ENCODE measurements around the gene ABHD15. TPM values are rescaled to one million over a fixed set of nuclear protein-coding genes. Genes with fewer than 3 reads are reported as not detected.
"Not testable (repeated sequence)": the region's sequence is repeated elsewhere in the genome, so short reads cannot be mapped to it uniquely, and the experiment has no call there.

Gene ABHD15
- total RNA-seq, 1 experiment from 2014 or later = 12.4 TPM

- in situ Hi-C loops (cut with HindIII; ENCODE audit: low pct_unique_long_range_greater_than_20kb, low sequenced_read_pairs) = no loop called here
- DNase-seq (ENCODE audit: low read depth, low spot score) = no peak
Observed at GRCh38 chr17:29561554-29562517, 5.0 kb downstream of the ABHD15 start.

GRCh38 chr17:29560316-29560715 lies 6.5 kb downstream of the ABHD15 start:
- in situ Hi-C loops (cut with HindIII; ENCODE audit: low pct_unique_long_range_greater_than_20kb, low sequenced_read_pairs) = no loop called here
- DNase-seq (ENCODE audit: low read depth, low spot score) = no peak

- in situ Hi-C loops (cut with HindIII; ENCODE audit: low pct_unique_long_range_greater_than_20kb, low sequenced_read_pairs) = no loop called here
- DNase-seq (ENCODE audit: low read depth, low spot score) = no peak
Observed at GRCh38 chr17:29559640-29560039, 7.2 kb downstream of the ABHD15 start.

- in situ Hi-C loops (cut with HindIII; ENCODE audit: low pct_unique_long_range_greater_than_20kb, low sequenced_read_pairs); DNase-seq (ENCODE audit: low read depth, low spot score): not testable (repeated sequence)
Observed at GRCh38 chr17:29558139-29558538, 8.7 kb downstream of the ABHD15 start.

- in situ Hi-C loops (cut with HindIII; ENCODE audit: low pct_unique_long_range_greater_than_20kb, low sequenced_read_pairs) = no loop called here
- DNase-seq (ENCODE audit: low read depth, low spot score) = no peak
Observed at GRCh38 chr17:29557739-29558116, 9.1 kb downstream of the ABHD15 start.

GRCh38 chr17:29557085-29557738 lies 9.6 kb downstream of the ABHD15 start:
- in situ Hi-C loops (cut with HindIII; ENCODE audit: low pct_unique_long_range_greater_than_20kb, low sequenced_read_pairs) = no loop called here
- no peak for DNase-seq (ENCODE audit: low read depth, low spot score)

- in situ Hi-C loops (cut with HindIII; ENCODE audit: low pct_unique_long_range_greater_than_20kb, low sequenced_read_pairs) = no loop called here
- DNase-seq (ENCODE audit: low read depth, low spot score) = no peak
Observed at GRCh38 chr17:29555840-29556239, 11.0 kb downstream of the ABHD15 start.

GRCh38 chr17:29549177-29549923 lies 17.5 kb downstream of the ABHD15 start:
- DNase-seq (ENCODE audit: low read depth, low spot score) = no peak
- in situ Hi-C loops (cut with HindIII; ENCODE audit: low pct_unique_long_range_greater_than_20kb, low sequenced_read_pairs) = no loop called here

GRCh38 chr17:29546830-29547229 lies 20.0 kb downstream of the ABHD15 start:
- DNase-seq (ENCODE audit: low read depth, low spot score) = no peak
- in situ Hi-C loops (cut with HindIII; ENCODE audit: low pct_unique_long_range_greater_than_20kb, low sequenced_read_pairs) = no loop called here

- DNase-seq (ENCODE audit: low read depth, low spot score) = no peak
- in situ Hi-C loops (cut with HindIII; ENCODE audit: low pct_unique_long_range_greater_than_20kb, low sequenced_read_pairs) = no loop called here
Observed at GRCh38 chr17:29546085-29546484, 20.8 kb downstream of the ABHD15 start.

GRCh38 chr17:29544066-29544465 lies 22.8 kb downstream of the ABHD15 start:
- DNase-seq (ENCODE audit: low read depth, low spot score) = no peak
- in situ Hi-C loops (cut with HindIII; ENCODE audit: low pct_unique_long_range_greater_than_20kb, low sequenced_read_pairs) = no loop called here

- in situ Hi-C loops (cut with HindIII; ENCODE audit: low pct_unique_long_range_greater_than_20kb, low sequenced_read_pairs) = no loop called here
- no peak for DNase-seq (ENCODE audit: low read depth, low spot score)
Observed at GRCh38 chr17:29533976-29534375, 32.9 kb downstream of the ABHD15 start.

- DNase-seq (ENCODE audit: low read depth, low spot score) = no peak
- in situ Hi-C loops (cut with HindIII; ENCODE audit: low pct_unique_long_range_greater_than_20kb, low sequenced_read_pairs) = no loop called here
Observed at GRCh38 chr17:29526322-29526721, 40.5 kb downstream of the ABHD15 start.

GRCh38 chr17:29524692-29525091 lies 42.1 kb downstream of the ABHD15 start:
- in situ Hi-C loops (cut with HindIII; ENCODE audit: low pct_unique_long_range_greater_than_20kb, low sequenced_read_pairs) = no loop called here
- DNase-seq (ENCODE audit: low read depth, low spot score) = no peak

- in situ Hi-C loops (cut with HindIII; ENCODE audit: low pct_unique_long_range_greater_than_20kb, low sequenced_read_pairs) = no loop called here
- no peak for DNase-seq (ENCODE audit: low read depth, low spot score)
Observed at GRCh38 chr17:29518359-29518758, 48.5 kb downstream of the ABHD15 start.

GRCh38 chr17:29514792-29515191 lies 52.0 kb downstream of the ABHD15 start:
- no peak for DNase-seq (ENCODE audit: low read depth, low spot score)

GRCh38 chr17:29510953-29511352 lies 55.9 kb downstream of the ABHD15 start:
- no peak for DNase-seq (ENCODE audit: low read depth, low spot score)
- in situ Hi-C loops (cut with HindIII; ENCODE audit: low pct_unique_long_range_greater_than_20kb, low sequenced_read_pairs) = no loop called here

More at GRCh38 chr17:29514792-29515191, 52.0 kb downstream of the ABHD15 start:
- in situ Hi-C loops (cut with HindIII; ENCODE audit: low pct_unique_long_range_greater_than_20kb, low sequenced_read_pairs) = no loop called here

Measured in SK-MEL-5 (cell line).